DOHH2 (cell line): ENCODE results near the gene BTBD2.

ENCODE experiments used
- H3F3A ChIP-seq: fragments of 200-600 bp; sonication (generic), shearing (Covaris generic); 2 replicates; pipeline ENCODE4 v1.6.0; 2016; ENCODE audit warnings: antibody characterized with exemption, mild to moderate bottlenecking; ENCODE audit not compliant: control insufficient read depth, insufficient read depth
- H3K27ac ChIP-seq: fragments of 200-600 bp; sonication (generic); 2 replicates; pipeline ENCODE4 v1.5.1; 2014; ENCODE audit warnings: low read depth, mild to moderate bottlenecking, low read length, moderate library complexity
- H3K27me3 ChIP-seq: fragments of 200-600 bp; sonication (generic); 2 replicates; pipeline ENCODE4 v1.6.1; 2014; ENCODE audit warnings: mild to moderate bottlenecking, low read length, mixed read lengths; ENCODE audit not compliant: control insufficient read depth
- H3K36me3 ChIP-seq: fragments of 200-600 bp; sonication (generic); 2 replicates; pipeline ENCODE4 v1.6.1; 2014; ENCODE audit warnings: mild to moderate bottlenecking, low read length, moderate library complexity, mixed read lengths; ENCODE audit not compliant: control insufficient read depth
- H3K4me1 ChIP-seq: fragments of 200-600 bp; sonication (generic); 2 replicates; pipeline ENCODE4 v1.6.1; 2014; ENCODE audit warnings: mild to moderate bottlenecking, low read length, mixed read lengths; ENCODE audit not compliant: control insufficient read depth
- H3K4me2 ChIP-seq: fragments of 200-600 bp; sonication (generic); 2 replicates; pipeline ENCODE4 v1.6.0; 2014; ENCODE audit warnings: mild to moderate bottlenecking, low read length, moderate library complexity
- H3K4me3 ChIP-seq: fragments of 200-600 bp; sonication (generic); 2 replicates; pipeline ENCODE4 v1.5.1; 2014; ENCODE audit warnings: mild to moderate bottlenecking, low read length, mixed read lengths
- H3K79me2 ChIP-seq: fragments of 200-600 bp; sonication (generic); 2 replicates; pipeline ENCODE4 v1.6.1; 2014; ENCODE audit warnings: mild to moderate bottlenecking, low read length, mixed read lengths; ENCODE audit not compliant: control insufficient read depth
- H3K9me2 ChIP-seq: fragments of 200-600 bp; sonication (generic); replicated peaks from 2 replicates; pipeline ENCODE4 v1.6.1; 2014; ENCODE audit warnings: mild to moderate bottlenecking, low read length, mixed read lengths; ENCODE audit not compliant: control insufficient read depth
- H3K9me3 ChIP-seq: fragments of 200-600 bp; sonication (generic); 2 replicates; pipeline ENCODE4 v1.6.1; 2014; ENCODE audit warnings: antibody characterized with exemption, low read length, mixed read lengths; ENCODE audit not compliant: control insufficient read depth, insufficient read depth
- H4K20me1 ChIP-seq: fragments of 200-600 bp; sonication (generic); 2 replicates; pipeline ENCODE4 v1.6.0; 2014; ENCODE audit warnings: low read depth, mild to moderate bottlenecking, antibody characterized with exemption, low read length, moderate library complexity; ENCODE audit not compliant: control insufficient read depth, insufficient read depth
- EZH2phosphoT487 ChIP-seq: fragments of 200-600 bp; sonication (generic); IDR thresholded peaks from 2 replicates; pipeline ENCODE4 v1.6.1; 2017; ENCODE audit warnings: borderline replicate concordance, mild to moderate bottlenecking, antibody characterized with exemption, low read length, moderate library complexity, mixed read lengths
- TF ChIP-seq, protein P1 (sequence below): fragments of 200-600 bp; sonication (generic); IDR thresholded peaks from one replicate; pipeline ENCODE4 v1.5.1; 2014; ENCODE audit warnings: antibody characterized with exemption, mild to moderate bottlenecking, low read depth, low read length; ENCODE audit not compliant: poor library complexity, severe bottlenecking

BTBD2 gene

DNA sequence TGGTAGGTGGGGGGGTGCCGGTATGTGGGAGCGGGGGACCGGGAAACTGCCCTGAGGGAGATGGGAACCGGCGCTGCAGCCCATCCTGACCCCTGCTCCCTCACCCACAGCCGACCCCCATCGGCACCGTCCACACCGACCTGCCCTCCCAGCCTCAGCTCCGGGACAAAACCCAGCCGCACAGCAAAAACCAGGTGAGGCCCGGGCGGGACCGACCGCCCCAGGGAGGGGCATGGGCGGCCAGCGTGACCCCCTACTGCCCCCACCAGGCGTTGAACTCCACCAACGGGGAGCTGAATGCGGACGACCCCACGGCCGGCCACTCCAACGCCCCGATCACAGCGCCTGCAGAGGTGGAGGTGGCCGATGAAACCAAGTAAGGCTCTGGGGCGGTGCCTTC is 35.9 kb downstream of the BTBD2 start:
- no peak overlapping the region for H3K27ac ChIP-seq
- no peaks in the 10 kb centered on the region for H4K20me1 ChIP-seq
- no peaks in the 10 kb centered on the region for H3K9me3 ChIP-seq
- no peaks in the 10 kb centered on the region for H3K4me1 ChIP-seq
- no peaks in the 10 kb centered on the region for H3K9me2 ChIP-seq
- no peak overlapping the region for H3K4me2 ChIP-seq
- H3K79me2 ChIP-seq: peaks cover 21% of the 10 kb centered on the region
- TF ChIP-seq EZH2phosphoT487: no peak
- TF ChIP-seq, protein P1, sequence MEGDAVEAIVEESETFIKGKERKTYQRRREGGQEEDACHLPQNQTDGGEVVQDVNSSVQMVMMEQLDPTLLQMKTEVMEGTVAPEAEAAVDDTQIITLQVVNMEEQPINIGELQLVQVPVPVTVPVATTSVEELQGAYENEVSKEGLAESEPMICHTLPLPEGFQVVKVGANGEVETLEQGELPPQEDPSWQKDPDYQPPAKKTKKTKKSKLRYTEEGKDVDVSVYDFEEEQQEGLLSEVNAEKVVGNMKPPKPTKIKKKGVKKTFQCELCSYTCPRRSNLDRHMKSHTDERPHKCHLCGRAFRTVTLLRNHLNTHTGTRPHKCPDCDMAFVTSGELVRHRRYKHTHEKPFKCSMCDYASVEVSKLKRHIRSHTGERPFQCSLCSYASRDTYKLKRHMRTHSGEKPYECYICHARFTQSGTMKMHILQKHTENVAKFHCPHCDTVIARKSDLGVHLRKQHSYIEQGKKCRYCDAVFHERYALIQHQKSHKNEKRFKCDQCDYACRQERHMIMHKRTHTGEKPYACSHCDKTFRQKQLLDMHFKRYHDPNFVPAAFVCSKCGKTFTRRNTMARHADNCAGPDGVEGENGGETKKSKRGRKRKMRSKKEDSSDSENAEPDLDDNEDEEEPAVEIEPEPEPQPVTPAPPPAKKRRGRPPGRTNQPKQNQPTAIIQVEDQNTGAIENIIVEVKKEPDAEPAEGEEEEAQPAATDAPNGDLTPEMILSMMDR: no peak
- no peaks in the 10 kb centered on the region for H3F3A ChIP-seq
- H3K36me3 ChIP-seq: peaks cover 49% of the 10 kb centered on the region
- H3K27me3 ChIP-seq: no peaks in the 10 kb centered on the region
- H3K4me3 ChIP-seq: no peak overlapping the region

DNA sequence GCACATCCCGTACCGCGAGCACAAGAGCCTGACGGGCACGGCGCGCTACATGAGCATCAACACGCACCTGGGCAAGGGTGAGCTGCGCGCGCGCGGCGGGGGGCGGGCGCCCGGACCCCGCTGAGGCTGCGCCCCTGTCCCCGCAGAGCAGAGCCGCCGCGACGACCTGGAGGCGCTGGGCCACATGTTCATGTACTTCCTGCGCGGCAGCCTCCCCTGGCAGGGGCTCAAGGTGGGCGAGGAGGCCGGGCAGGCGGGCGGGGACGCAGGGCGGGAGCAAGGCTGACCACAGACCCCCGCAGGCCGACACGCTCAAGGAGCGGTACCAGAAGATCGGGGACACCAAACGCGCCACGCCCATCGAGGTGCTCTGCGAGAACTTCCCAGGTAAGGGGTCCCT is 36.5 kb downstream of the BTBD2 start:
- H3K4me2 ChIP-seq: no peak overlapping the region
- H3K4me3 ChIP-seq: no peak overlapping the region
- H4K20me1 ChIP-seq: no peaks in the 10 kb centered on the region
- H3K9me3 ChIP-seq: no peaks in the 10 kb centered on the region
- peaks cover 27% of the 10 kb centered on the region for H3K79me2 ChIP-seq
- H3K9me2 ChIP-seq: no peaks in the 10 kb centered on the region
- no peaks in the 10 kb centered on the region for H3K27me3 ChIP-seq
- no peaks in the 10 kb centered on the region for H3K4me1 ChIP-seq
- no peak for TF ChIP-seq EZH2phosphoT487
- TF ChIP-seq, protein P1: no peak
- H3K27ac ChIP-seq: no peak overlapping the region
- H3F3A ChIP-seq: no peaks in the 10 kb centered on the region
- H3K36me3 ChIP-seq: peaks cover 50% of the 10 kb centered on the region

DNA sequence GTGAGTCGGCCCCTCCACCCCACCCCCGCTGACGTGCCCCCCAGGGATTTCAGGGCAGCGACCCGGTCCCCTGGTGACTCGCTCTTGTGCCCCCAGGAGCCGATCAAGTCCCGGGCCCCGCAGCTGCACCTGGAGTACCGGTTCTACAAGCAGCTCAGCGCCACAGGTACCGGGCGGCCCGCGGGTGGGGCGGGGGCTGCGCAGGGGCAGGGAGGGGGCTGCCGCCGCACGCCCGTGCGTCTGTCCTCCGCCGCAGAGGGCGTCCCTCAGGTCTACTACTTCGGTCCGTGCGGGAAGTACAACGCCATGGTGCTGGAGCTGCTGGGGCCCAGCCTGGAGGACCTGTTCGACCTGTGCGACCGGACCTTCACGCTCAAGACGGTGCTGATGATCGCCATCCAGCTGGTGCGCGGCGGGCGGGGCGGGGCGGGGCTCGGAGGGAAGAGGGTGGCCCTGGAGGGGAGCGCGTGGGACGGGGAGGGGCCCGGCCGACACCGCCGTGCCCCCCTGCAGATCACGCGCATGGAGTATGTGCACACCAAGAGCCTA is 37.1 kb downstream of the BTBD2 start:
- no peaks in the 10 kb centered on the region for H3K9me3 ChIP-seq
- peaks cover 50% of the 10 kb centered on the region for H3K36me3 ChIP-seq
- H4K20me1 ChIP-seq: no peaks in the 10 kb centered on the region
- H3K4me2 ChIP-seq: no peak overlapping the region
- no peaks in the 10 kb centered on the region for H3K27me3 ChIP-seq
- H3K4me1 ChIP-seq: no peaks in the 10 kb centered on the region
- no peak overlapping the region for H3K27ac ChIP-seq
- H3K9me2 ChIP-seq: no peaks in the 10 kb centered on the region
- H3F3A ChIP-seq: no peaks in the 10 kb centered on the region
- H3K79me2 ChIP-seq: peaks cover 30% of the 10 kb centered on the region
- H3K4me3 ChIP-seq: no peak overlapping the region
- no peak for TF ChIP-seq EZH2phosphoT487
- TF ChIP-seq, protein P1: no peak

DNA sequence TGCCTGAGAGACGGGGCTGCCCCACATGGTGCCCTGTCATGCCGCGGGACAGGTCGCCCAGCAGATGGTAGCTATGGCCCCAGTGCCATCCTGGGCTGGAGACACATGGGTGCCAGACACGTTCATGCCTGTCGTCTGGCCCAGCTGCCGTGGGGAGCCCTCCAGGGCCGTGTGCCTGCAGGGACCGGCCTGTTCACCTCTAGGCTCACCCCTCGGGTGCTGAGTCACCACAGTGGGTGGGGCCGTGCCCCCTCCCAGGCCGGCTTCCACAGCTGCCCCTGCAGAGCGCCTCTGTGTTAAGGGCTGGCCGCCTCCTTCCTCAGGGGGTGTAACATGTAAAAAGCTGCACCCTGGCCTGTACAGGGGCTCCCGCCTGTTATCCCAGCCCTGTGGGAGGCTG is 38.4 kb downstream of the BTBD2 start:
- no peak overlapping the region for H3K27ac ChIP-seq
- TF ChIP-seq, protein P1: no peak
- no peak for TF ChIP-seq EZH2phosphoT487
- H3F3A ChIP-seq: no peaks in the 10 kb centered on the region
- no peaks in the 10 kb centered on the region for H4K20me1 ChIP-seq
- peaks cover 44% of the 10 kb centered on the region for H3K36me3 ChIP-seq
- no peaks in the 10 kb centered on the region for H3K9me2 ChIP-seq
- H3K4me2 ChIP-seq: no peak overlapping the region
- H3K4me1 ChIP-seq: no peaks in the 10 kb centered on the region
- no peaks in the 10 kb centered on the region for H3K9me3 ChIP-seq
- peaks cover 38% of the 10 kb centered on the region for H3K79me2 ChIP-seq
- no peaks in the 10 kb centered on the region for H3K27me3 ChIP-seq
- no peak overlapping the region for H3K4me3 ChIP-seq
